Epithelial cell of prostate (primary cell): ENCODE results near the gene SRGAP1.
"Not testable (repeated sequence)": the region's sequence is repeated elsewhere in the genome, so short reads cannot be mapped to it uniquely, and the experiment has no call there.

Source experiments
- DNase-seq: peaks from one replicate; pipeline ENCODE4 v3.0.0-alpha.2; 2011; ENCODE audit warnings: low read depth, low spot score
- H3K27ac ChIP-seq: fragments of 450-650 bp; 2 replicates; pipeline ENCODE4 v1.5.1; 2017; ENCODE audit warnings: mild to moderate bottlenecking

The SRGAP1 gene

DNA sequence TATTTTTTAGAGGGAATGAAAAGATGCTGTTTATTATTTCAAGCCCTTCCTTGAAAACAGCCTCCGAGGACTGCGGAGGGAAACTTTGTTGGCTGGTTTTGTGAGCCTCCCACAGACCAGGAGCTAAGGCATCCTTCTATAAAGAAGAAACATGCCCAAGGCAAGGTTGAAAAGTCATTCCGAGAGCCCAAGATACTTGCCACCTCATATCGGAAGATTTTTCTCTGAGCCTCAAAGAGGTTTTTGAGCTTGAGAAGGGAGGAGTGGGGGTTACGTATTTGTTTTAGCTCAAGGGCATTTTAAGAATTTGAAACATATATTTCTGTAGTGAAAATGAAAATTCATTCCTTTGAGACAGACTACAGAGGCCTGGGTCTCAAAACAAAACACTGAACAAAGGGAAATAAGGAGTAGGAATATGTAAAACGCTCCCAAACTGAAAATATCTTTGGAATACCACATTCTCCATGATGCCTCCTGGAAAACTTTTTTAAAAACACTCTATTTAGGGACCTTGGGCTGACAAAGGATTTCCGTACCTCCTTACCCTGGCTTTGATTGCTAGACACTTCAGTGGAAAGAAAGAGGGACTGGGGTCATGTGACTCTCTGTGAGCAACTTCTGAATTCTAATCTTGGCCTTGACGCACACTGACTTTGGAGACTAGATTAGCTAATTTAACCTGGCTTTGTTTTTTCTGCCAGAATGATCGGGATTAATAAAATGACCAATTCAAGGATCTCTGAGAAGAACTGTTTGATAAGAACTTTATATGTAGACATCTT is 180.9 kb downstream of the SRGAP1 start:
- no peak for DNase-seq
- H3K27ac ChIP-seq: no peak overlapping the region

DNA sequence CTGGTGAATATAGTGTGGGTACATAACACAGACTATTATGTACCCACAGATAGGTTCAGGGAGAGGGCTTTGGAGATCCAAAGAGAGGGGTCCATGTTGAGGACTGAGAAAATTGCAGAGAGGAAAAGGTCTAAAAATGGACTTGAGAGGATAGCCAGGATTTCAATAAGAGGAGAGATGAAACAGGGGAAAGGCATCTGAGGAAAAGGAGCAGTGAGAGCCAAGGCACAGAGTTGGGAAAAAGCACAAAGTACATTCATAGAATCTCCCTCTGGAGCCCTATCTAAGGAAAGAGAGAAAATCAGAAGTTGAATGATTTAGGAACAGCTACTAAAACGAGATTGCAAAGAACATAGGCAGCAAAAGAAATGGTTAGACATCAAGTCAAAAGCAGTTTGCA is 182.8 kb downstream of the SRGAP1 start:
- no peak overlapping the region for H3K27ac ChIP-seq
- DNase-seq: no peak

GRCh38 chr12:64028541-64028940 is 184.0 kb downstream of the SRGAP1 start:
- H3K27ac ChIP-seq: no peak overlapping the region
- no peak for DNase-seq

- no peak for DNase-seq
- H3K27ac ChIP-seq: no peak overlapping the region
Measured at GRCh38 chr12:64029013-64029857, 184.7 kb downstream of the SRGAP1 start.

DNA sequence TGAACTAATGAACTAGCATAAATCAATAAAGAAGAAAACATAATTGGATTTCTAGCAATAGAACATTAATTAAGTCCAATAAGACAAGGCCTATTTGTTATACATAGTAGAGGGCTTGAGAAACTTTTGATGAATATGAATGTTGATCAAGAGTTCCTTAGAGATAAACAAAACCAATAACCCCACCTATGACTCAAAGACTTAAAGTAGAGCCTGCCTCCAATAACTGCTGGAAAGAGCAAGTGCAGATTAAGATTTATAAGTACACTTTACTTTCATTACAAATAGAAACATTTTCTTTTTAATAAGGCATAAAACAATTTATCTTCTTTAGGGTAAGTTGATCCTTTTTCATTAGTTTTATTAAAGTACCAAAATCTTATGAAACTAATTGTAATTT is 185.7 kb downstream of the SRGAP1 start:
- no peak overlapping the region for H3K27ac ChIP-seq
- DNase-seq: no peak

- DNase-seq, H3K27ac ChIP-seq: not testable (repeated sequence)
Measured at GRCh38 chr12:64034056-64034455, 189.6 kb downstream of the SRGAP1 start.

DNA sequence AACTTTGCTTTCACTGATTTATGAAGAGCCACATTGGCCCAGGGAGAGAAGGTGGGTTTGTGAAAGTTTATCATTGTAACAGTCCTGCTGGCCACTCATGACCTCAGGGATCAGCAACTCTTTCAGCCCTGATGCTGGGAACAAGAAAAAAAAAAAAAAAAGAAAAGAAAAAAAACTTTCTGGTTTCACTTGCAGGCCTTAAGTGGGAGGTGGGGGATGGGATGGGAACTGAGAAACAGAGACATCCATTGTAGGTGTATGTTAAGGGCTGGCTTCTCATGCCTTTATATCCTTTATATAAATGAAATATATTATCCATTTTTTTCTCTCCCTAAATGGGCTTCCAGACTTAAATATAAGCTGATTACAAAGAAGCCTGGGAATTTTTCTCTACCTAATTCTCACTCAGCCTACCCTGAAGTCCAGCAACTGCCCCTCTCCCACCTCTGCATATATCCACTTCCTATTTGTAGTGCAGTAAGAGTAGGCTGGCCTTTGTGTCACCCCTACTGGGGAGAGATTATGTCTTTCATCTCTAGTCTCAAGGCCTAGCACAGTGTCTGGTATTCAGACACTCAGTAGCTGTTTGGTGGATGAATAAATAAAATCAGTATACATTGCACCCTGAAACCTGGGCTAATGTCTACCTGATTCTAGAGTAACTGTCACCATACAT is 190.5 kb downstream of the SRGAP1 start:
- no peak for DNase-seq
- no peak overlapping the region for H3K27ac ChIP-seq

GRCh38 chr12:64036414-64036813 is 191.9 kb downstream of the SRGAP1 start:
- H3K27ac ChIP-seq: no peak overlapping the region
- no peak for DNase-seq

DNA sequence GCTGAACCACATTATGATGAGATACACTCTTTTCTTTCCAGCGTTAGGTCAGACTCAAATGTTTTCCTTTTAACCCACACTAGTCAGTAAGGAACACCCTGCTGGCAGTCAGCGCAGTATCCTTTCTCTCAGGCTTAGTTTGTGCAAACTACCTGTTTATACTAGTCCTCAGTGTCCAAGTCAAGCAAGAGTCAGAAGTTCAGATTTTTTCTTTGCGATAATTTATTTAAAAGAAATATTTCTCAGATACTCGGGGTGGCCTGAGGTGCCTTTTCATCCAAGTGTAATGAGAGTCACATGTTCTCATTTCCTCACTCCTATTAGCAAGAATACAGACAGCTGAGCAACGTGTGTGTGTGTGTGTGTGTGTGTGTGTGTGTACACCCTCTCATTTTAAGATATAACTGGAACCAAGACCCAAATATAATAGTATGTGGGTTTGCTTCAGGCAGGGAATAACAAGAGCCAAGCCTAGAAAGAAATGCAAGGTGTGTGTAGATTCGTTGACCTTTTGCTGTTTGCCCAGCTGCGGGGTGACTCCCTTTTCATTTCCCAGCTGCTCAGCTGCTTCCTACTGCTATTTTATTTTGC is 194.9 kb downstream of the SRGAP1 start:
- peak; percentile 3 for DNase-seq
- peak overlapping the region; percentile 24 for H3K27ac ChIP-seq

- no peak for DNase-seq
- H3K27ac ChIP-seq: no peak overlapping the region
Measured at GRCh38 chr12:64042911-64043310, 198.4 kb downstream of the SRGAP1 start.

DNA sequence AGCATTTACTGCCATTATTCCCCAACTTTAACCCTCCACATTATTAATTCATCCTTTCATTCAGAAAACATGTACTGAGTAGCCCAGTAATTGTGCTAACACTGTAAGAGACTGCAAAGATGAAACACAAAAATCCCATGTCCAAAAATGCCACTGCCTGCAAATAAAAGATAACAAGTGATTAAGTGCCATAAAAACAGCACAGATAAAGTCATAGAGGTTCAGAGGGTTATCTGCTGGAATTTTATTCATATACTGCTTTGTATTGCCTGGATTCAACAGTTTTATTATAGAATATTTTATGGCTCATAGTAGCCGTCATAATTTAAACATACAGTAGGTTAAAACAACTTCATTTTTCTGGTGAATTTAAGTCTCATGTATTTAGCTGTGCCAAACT is 199.7 kb downstream of the SRGAP1 start:
- no peak for DNase-seq
- no peak overlapping the region for H3K27ac ChIP-seq

DNA sequence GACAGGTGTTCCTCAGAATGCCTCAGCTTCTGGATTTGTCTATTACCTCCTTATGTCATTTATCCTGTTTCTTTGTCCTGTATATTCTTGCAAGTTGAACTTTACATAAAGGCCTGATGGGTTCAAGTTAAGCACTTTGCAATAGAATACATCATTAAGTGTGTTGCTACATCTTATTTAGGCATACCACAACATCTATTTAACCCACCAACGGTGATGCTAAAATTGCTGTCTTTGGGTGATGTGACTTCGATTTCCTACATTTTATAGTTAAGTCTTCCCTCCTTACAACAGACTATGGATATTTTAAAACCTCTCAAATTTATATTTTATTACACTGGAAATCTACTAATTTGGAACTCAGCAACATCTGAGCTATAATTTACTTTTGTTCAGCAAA is 206.6 kb downstream of the SRGAP1 start:
- DNase-seq: no peak
- H3K27ac ChIP-seq: no peak overlapping the region

DNA sequence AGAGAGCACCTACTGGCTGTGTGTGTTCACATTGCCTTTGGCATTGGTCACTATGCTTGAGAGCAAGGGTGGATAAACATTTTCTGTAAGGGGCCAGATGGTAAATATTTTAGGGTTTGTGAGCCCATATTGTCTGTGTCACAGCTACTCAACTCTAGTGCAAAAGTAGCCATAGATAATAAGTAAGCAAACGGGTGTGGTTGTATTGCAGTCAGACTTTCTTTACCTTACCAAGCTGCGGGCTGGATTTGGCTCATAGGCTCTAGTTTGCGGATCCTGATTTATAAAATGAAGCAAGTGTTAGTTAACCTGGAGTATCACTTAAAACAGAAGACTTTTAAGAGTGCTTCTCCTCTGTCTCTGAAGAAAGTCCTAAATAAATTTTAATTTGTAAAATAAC is 208.6 kb downstream of the SRGAP1 start:
- H3K27ac ChIP-seq: no peak overlapping the region
- no peak for DNase-seq

DNA sequence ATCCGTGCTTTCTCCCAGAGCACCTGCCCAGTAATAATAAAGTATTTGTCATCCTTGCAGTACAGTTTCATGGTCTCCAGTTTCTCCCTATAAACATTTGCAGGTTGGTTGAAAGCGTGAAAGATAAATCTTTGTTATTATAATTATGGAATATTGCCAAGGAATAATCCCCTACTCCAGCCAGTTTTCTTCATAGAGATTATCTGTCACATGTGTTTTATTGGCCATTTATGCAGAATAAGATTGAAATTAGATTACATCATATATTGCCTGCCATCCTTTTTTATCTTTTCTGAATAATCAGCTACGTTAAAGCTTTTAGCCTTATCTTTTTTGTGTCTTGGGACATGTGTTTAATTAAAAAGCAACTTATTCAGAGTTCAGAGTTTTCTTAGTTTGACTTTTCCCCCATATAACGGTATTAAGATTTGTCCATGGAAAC is 209.6 kb downstream of the SRGAP1 start:
- no peak for DNase-seq

DNA sequence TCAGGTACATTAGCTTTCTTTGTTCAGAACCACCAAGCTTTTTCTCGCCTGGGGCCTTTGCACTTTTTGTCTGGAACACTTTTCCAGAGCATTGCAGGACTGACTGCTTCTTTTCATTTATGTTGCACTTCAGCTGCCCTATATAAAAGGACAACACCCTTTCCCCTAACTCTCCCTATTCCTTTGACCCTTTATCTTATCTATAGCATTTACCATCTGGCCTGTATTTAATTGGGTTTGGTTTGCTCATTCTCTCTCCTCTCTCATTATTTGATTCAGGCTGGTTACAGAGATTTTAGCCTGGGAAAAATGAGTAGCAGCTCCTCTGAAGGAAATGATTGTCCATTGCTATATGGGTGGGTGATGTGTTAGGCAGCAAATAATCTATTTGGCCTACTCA is 212.2 kb downstream of the SRGAP1 start:
- DNase-seq: no peak
- no peak overlapping the region for H3K27ac ChIP-seq

More for the DNA sequence above, 209.6 kb downstream of the SRGAP1 start:
- H3K27ac ChIP-seq: no peak overlapping the region

GRCh38 chr12:64057706-64058105 is 213.2 kb downstream of the SRGAP1 start:
- no peak for DNase-seq
- no peak overlapping the region for H3K27ac ChIP-seq

- H3K27ac ChIP-seq: no peak overlapping the region
- DNase-seq: no peak
Measured at GRCh38 chr12:64058541-64059265, 214.2 kb downstream of the SRGAP1 start.

DNA sequence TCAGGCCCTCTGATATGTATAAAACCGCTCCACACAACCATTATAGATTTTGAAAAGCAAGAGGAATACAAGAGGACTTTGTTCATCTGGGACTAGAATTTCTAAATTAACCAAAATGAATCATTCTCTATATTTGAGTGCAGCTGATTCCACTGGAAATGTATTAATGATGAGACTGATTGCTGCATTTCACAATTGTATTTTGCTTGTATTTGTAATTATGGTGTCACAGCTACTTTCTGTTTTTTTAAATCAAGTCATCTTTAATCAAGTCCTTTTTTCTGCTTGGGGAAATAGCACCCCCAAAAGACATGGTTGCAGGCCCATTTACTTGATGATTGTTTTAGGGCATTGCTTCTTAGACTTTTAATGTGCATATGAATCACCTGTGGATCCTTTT is 215.2 kb downstream of the SRGAP1 start:
- no peak for DNase-seq
- H3K27ac ChIP-seq: no peak overlapping the region

GRCh38 chr12:64061868-64062375 is 217.4 kb downstream of the SRGAP1 start:
- DNase-seq: no peak
- no peak overlapping the region for H3K27ac ChIP-seq

- no peak overlapping the region for H3K27ac ChIP-seq
- no peak for DNase-seq
Measured at GRCh38 chr12:64063121-64063520, 218.6 kb downstream of the SRGAP1 start.
